Panc1 (cell line): ENCODE measurements around the gene UTP3.

ENCODE experiments used
- CTCF ChIP-seq: fragments of 450-650 bp; IDR thresholded peaks from 2 replicates; pipeline ENCODE4 v1.5.1; 2017; ENCODE audit warnings: mild to moderate bottlenecking
- POLR2AphosphoS5 ChIP-seq: IDR thresholded peaks from 2 replicates; pipeline ENCODE4 v1.6.1; 2012; ENCODE audit warnings: mild to moderate bottlenecking, low read depth, low read length, moderate library complexity
- SIN3A ChIP-seq: IDR thresholded peaks from 2 replicates; pipeline ENCODE4 v1.6.1; 2012; ENCODE audit warnings: low read depth, mild to moderate bottlenecking, low read length, moderate library complexity, borderline replicate concordance; ENCODE audit not compliant: insufficient read depth
- TF ChIP-seq, protein P1 (sequence below), 2 experiments: IDR thresholded peaks; 2 replicates each; pipeline ENCODE4 v1.6.1; 2011 to 2012; ENCODE audit warnings: low read depth in 2 of 2, control low read depth in 1 of 2, low read length in 1 of 2, mild to moderate bottlenecking in 1 of 2, moderate library complexity in 1 of 2; ENCODE audit not compliant: insufficient read depth in 1 of 2

DNA sequence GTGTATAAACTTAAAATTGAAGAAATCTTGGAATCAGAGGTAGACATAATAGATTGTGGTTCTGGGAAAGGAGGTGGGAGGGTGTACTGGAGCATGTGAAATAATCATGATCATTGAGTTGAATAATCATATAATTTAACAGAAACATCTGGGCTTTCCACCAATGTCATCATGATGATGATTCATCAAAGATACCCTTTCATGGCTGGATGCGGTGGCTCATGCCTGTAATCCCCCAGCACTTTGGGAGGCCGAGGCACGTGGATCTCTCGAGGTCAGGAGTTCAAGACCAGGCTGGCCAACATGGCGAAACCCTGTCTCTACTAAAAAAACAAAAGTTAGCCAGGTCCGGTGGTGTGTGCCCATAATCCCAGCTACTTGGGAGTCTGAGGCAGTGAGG, 26.8 kb downstream of the UTP3 start:
- no peak for TF ChIP-seq CTCF
- TF ChIP-seq, protein P1, sequence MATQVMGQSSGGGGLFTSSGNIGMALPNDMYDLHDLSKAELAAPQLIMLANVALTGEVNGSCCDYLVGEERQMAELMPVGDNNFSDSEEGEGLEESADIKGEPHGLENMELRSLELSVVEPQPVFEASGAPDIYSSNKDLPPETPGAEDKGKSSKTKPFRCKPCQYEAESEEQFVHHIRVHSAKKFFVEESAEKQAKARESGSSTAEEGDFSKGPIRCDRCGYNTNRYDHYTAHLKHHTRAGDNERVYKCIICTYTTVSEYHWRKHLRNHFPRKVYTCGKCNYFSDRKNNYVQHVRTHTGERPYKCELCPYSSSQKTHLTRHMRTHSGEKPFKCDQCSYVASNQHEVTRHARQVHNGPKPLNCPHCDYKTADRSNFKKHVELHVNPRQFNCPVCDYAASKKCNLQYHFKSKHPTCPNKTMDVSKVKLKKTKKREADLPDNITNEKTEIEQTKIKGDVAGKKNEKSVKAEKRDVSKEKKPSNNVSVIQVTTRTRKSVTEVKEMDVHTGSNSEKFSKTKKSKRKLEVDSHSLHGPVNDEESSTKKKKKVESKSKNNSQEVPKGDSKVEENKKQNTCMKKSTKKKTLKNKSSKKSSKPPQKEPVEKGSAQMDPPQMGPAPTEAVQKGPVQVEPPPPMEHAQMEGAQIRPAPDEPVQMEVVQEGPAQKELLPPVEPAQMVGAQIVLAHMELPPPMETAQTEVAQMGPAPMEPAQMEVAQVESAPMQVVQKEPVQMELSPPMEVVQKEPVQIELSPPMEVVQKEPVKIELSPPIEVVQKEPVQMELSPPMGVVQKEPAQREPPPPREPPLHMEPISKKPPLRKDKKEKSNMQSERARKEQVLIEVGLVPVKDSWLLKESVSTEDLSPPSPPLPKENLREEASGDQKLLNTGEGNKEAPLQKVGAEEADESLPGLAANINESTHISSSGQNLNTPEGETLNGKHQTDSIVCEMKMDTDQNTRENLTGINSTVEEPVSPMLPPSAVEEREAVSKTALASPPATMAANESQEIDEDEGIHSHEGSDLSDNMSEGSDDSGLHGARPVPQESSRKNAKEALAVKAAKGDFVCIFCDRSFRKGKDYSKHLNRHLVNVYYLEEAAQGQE (IDR thresholded peaks at IDR 0.05; ENCODE audit: insufficient read depth in 1 of 2, low read depth in 2 of 2, low read length in 1 of 2), result no peak
- no peak for TF ChIP-seq SIN3A
- TF ChIP-seq POLR2AphosphoS5, result no peak
